ENCODE data around the gene GMCL1.
"Not testable (repeated sequence)": the region's sequence is repeated elsewhere in the genome, so short reads cannot be mapped to it uniquely, and the experiment has no call there.

DNA sequence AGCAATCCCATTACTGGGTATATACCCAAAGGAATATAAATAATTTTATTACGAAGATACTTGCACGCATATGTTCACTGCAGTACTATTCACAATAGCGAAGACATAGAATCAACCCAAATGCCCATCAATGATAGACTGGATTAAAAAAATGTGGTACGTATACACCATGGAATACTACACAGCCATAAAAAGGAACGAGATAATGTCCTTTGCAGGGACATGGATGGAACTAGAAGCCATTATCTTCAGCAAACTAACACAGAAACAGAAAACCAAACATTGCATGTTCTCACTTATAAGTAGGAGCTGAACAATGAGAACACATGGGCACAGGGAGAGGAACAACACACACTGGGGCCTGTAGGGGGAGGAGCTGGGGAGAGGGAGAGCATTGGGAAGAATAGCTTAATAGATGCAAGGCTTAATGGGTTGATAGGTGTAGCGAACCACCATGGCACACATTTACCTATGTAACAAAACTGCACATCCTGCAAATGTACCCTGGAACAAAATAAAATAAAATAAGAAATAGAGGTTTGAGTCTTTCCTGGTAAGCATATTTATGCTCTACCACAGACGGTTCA lies 63.5 kb downstream of the GMCL1 start:
- not testable (repeated sequence) for TF ChIP-seq POLR2AphosphoS5 (IDR thresholded peaks at IDR 0.05; ENCODE audit: low read depth, low read length); POLR2A (IDR thresholded peaks at IDR 0.05; ENCODE audit: low read depth, low read length); TAF1 (IDR thresholded peaks at IDR 0.05; ENCODE audit: borderline replicate concordance, low read depth, low read length)

All from GM12892 (cell line).